GM19193 (cell line): ENCODE data around the gene ATP6V0E2.

ENCODE experiments used
- POLR2A ChIP-seq: IDR thresholded peaks from 4 replicates; pipeline ENCODE4 v1.6.1; 2011; ENCODE audit not compliant: insufficient read depth, insufficient read length; ENCODE audit errors: extremely low read depth

Gene ATP6V0E2

DNA sequence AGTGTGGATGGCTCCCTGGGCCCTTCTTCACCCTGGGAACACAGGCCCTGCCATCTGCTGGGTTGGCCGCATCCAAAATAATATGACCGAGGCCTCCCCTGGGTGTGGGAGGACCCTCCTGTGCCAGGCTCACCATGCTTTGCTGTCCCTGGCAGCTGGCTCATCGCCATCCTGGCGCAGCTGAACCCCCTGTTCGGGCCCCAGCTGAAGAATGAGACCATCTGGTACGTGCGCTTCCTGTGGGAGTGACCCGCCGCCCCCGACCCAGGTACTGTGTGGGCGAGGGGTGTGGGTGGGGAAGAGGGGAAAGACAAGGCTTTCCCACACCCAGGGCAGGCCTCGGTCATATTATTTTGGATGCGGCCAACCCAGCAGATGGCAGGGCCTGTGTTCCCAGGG is 4.8 kb downstream of the ATP6V0E2 start:
- no peak for TF ChIP-seq POLR2A

DNA sequence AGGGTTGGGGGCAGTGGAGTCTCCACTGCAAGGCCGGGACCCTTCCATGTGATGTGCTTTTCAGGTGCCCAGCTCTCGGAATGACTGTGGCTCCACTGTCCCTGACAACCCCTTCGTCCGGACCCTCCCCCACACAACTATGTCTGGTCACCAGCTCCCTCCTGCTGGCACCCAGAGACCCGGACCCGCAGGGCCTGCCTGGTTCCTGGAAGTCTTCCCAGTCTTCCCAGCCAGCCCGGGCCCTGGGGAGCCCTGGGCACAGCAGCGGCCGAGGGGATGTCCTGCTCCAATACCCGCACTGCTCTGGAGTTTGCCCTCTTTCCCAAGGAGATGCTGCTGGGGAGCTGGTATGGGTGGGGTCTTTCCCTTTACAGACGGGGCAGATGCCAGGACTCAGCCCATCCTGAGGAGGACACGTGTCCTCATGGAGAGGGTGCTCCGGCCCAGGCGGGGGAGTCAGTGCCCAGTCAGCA is 5.5 kb downstream of the ATP6V0E2 start:
- no peak for TF ChIP-seq POLR2A

GRCh38 chr7:149879766-149880637 is 6.2 kb downstream of the ATP6V0E2 start:
- no peak for TF ChIP-seq POLR2A

- no peak for TF ChIP-seq POLR2A
Measured at GRCh38 chr7:149880638-149881311, 7.0 kb downstream of the ATP6V0E2 start.

GRCh38 chr7:149881328-149882247 is 7.8 kb downstream of the ATP6V0E2 start:
- TF ChIP-seq POLR2A, result no peak

DNA sequence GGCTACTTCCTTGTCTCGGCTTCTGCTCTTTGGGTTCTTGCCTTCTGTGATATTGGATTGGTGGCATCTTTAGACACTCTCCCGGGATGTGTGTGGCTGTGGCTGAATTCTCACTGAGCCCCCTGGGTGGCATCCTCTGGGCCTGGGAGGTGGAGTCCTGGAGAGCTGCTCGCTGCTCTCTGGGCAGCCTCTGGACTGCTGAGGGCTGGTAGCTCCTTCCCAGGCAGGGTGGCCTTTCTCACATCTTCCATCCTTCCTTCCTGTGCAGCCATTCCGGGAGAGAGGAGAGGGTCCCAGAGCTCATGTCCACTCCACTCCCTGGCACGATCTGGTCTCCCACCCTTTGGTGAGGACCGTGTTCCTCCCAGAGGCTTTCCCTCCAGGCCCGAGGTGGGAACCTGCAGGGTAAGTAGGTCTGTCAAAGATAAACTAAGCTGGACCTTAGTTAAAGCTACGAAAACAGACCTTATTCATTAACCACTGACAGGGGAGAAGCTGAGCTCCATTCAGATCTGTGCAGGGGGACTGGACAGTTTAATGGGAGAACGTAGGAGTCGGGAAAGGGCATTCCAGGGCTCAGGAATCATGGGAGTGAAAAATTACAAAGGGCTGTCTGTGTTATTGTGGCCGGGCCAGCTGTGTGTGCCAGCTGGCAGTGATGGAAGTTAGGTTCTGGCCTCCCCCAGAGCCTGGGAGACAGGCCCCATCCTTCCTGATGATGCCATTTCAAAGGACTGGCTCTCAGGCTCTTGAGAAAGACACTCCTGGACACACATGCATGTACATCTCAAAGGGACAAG is 8.7 kb downstream of the ATP6V0E2 start:
- TF ChIP-seq POLR2A, result no peak

GRCh38 chr7:149883048-149883438 is 9.3 kb downstream of the ATP6V0E2 start:
- TF ChIP-seq POLR2A, result no peak

DNA sequence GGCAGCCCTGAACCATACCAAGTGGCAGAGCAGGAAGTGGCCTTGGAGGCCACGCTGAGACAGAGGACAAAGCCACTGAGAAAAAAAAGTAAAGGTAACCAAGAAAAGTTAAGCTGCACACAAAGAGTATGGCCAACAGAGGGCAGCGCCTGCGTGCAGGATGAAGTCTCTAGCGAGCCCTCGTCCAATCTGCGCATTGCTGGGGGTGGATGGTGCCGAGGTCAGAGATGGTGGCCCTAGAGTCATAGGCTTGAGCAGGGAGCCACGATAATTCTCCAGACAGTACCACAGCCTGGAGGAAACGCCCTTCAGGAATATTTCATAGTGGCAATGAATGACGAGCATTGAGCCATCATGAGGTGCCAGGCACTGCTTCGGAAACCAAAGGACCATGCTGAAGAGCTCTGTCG is 9.7 kb downstream of the ATP6V0E2 start:
- TF ChIP-seq POLR2A, result no peak

DNA sequence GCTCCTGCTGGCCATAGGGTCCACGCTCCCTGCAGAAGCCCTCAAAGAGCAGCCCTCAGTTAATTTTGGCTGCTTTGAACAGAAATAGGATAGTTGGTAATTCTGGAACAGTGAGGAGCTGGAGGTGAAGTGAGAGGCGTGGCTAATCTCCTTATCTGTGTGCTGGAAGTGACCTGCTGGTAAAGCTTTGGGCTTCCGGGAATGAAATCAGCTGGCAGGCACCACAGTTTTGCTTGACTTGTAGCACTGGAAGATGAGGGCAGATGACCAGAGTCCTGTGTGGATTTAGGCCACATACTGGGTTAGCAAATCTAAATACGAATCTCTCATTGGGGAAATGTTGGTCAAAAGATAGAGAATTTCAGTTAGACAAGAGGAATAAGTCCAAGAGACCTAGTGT is 10.2 kb downstream of the ATP6V0E2 start:
- TF ChIP-seq POLR2A, result no peak

DNA sequence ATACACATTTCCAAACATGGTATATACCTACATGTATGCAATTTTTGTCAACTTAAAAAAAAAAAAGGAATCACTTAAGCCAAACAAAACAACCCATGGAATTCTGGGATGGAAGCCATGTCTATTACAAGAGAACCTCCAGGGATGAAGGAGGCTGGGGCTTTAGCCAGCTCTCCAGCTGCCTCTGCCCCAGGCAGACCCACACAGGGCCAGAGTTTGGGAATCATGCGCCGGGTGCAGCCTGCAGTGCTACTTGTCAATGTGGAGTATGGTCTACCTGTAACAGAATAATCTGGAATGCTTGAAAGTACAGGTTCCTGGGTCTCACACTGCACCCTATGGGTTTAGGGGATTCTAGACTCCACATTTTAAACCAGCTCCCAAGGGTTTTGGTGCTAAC is 10.8 kb downstream of the ATP6V0E2 start:
- TF ChIP-seq POLR2A, result no peak

DNA sequence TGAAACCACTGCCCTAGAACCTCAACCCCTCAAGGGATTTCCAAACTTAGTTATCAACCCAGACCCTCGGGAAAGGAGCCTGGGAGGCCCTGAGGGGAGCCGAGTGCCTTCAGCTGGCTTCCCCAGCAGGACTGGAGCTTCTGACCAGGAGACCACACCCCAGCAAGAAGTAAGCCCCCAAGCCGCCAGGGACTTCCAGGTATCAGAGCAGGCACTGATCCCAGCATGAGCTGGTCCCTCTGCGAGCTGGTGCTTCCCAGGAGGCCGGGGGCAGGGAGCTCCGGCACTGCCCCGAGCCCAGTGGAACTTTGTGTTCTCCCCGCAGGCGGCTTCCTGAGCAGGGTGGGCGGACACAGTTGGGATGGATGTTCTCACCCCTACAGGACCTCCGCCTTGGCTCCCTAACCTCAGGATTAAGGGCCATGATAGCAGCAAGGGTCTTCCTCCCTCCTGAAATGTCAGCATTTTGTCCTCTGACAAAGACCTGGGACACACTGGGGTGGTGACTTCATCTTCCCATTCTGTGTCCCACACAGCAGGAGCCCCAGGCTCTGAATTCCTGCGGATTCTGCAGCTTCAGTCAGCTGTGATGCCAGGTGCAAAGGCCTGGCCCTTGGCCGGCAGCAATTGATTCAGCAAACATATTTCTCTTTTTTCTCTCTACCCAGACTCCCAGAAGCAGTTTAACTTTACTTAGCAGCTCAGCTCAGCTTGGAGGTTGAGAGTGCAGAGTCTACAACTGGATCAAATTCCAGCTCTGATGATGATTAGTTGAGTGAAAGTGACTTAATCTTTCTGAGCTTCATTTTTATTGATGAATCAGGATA is 11.6 kb downstream of the ATP6V0E2 start:
- TF ChIP-seq POLR2A, result no peak

DNA sequence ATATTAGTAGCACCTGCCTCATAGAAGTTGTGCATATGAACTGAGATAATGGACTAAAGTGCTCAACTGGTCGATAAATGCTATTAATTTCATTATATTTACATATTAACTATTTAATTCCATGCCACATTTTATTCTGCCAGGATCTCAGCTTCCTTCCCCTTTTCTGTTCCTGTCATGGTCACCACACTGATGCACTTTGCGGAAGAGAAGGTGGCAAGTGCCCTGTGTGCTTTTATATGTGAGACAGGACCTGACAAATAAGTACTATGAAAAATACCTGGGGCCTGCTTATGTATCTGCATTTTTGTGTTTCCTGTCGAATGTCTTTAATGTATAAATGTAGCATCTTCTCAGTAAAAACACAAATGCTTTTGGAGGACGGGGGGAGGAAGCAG is 12.2 kb downstream of the ATP6V0E2 start:
- no peak for TF ChIP-seq POLR2A

DNA sequence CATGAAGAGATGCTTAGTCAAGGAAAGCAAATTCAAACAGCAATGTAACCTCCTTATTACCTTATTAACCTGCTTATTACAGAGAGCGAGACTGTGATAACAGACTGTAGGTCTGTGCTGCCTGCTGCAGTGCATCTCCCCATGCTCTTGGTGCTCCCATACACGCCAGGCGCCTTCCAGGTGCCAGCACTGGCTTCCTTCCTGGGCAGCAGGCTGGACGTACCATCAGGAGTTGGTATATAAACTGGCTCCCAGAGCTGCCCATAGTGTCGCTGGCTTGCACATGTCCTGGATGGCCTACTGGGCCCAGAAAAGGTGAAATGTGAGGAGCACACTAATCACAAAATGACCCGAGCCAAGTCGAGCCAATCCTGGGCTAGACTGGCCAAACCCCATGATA is 13.5 kb downstream of the ATP6V0E2 start:
- no peak for TF ChIP-seq POLR2A
